Astrocyte of the cerebellum (primary cell): ENCODE results near the gene SLC10A6.

Experiments used
- DNase-seq: peaks from one replicate; pipeline ENCODE4 v3.0.0-alpha.2; 2011; ENCODE audit warnings: low read depth
- H3K4me3 ChIP-seq: 2 replicates; pipeline ENCODE4 v1.5.1; 2011; ENCODE audit warnings: mild to moderate bottlenecking, low read depth, low read length, moderate library complexity
- CTCF ChIP-seq: IDR thresholded peaks from 2 replicates; pipeline ENCODE4 v1.5.1; 2012; ENCODE audit warnings: low read length, low read depth, moderate library complexity, mild to moderate bottlenecking; ENCODE audit errors: missing control alignments
- in situ Hi-C: cut with HindIII; loops from 2 replicates; pipeline ENCODE4 v1.10.0; 2017; ENCODE audit warnings: low sequenced_read_pairs

The SLC10A6 gene

GRCh38 chr4:86848136-86848535, 1.0 kb downstream of the SLC10A6 start:
- TF ChIP-seq CTCF = no peak
- no peak overlapping the region for H3K4me3 ChIP-seq
- DNase-seq = no peak
- in situ Hi-C loops = no loop called here

GRCh38 chr4:86847571-86847970, 1.6 kb downstream of the SLC10A6 start:
- in situ Hi-C loops = no loop called here

GRCh38 chr4:86846921-86847320, 2.3 kb downstream of the SLC10A6 start:
- DNase-seq = no peak
- TF ChIP-seq CTCF = no peak
- in situ Hi-C loops = no loop called here
- H3K4me3 ChIP-seq = no peak overlapping the region

More at GRCh38 chr4:86847571-86847970, 1.6 kb downstream of the SLC10A6 start:
- no peak for DNase-seq
- TF ChIP-seq CTCF = no peak
- no peak overlapping the region for H3K4me3 ChIP-seq

GRCh38 chr4:86845593-86845992, 3.6 kb downstream of the SLC10A6 start:
- DNase-seq = no peak
- TF ChIP-seq CTCF = no peak
- in situ Hi-C loops = no loop called here
- no peak overlapping the region for H3K4me3 ChIP-seq

- in situ Hi-C loops = no loop called here
- H3K4me3 ChIP-seq = no peak overlapping the region
Observed at GRCh38 chr4:86841309-86841708, 7.9 kb downstream of the SLC10A6 start.

GRCh38 chr4:86840858-86841257, 8.3 kb downstream of the SLC10A6 start:
- TF ChIP-seq CTCF = no peak

More at GRCh38 chr4:86841309-86841708, 7.9 kb downstream of the SLC10A6 start:
- no peak for DNase-seq
- no peak for TF ChIP-seq CTCF

GRCh38 chr4:86837691-86838503, 11.3 kb downstream of the SLC10A6 start:
- no peak for TF ChIP-seq CTCF
- in situ Hi-C loops = no loop called here
- DNase-seq = no peak
- no peak overlapping the region for H3K4me3 ChIP-seq

More at GRCh38 chr4:86840858-86841257, 8.3 kb downstream of the SLC10A6 start:
- no peak overlapping the region for H3K4me3 ChIP-seq
- in situ Hi-C loops = no loop called here
- no peak for DNase-seq
